ENCODE measurements around the gene GPR89B. TPM values are rescaled to one million over a fixed set of nuclear protein-coding genes. Genes with fewer than 3 reads are reported as not detected.
"Not testable (repeated sequence)": the region's sequence is repeated elsewhere in the genome, so short reads cannot be mapped to it uniquely, and the experiment has no call there.

The GPR89B gene
- total RNA-seq, 4 donors from 2014 or later = 9.5 to 20.8 (median 10.4) TPM

GRCh38 chr1:147959680-147960079 lies 31.5 kb downstream of the GPR89B start:
- peaks cover 0 to 14% (median 0%) of the 10 kb centered on the region in 4 donors for H3K36me3 ChIP-seq
- H3K9me3 ChIP-seq; H3K4me1 ChIP-seq; H3K4me3 ChIP-seq; H3K27ac ChIP-seq (replicated peaks in 1 of 4); intact Hi-C loops (cut with DNase I); H3K27me3 ChIP-seq; DNase-seq (ENCODE audit: extremely low spot score): not testable (repeated sequence)
- 91% methylated on average over 2 of the region's 2 CpGs for WGBS

GRCh38 chr1:147964575-147964974 lies 36.4 kb downstream of the GPR89B start:
- DNase-seq (ENCODE audit: extremely low spot score); H3K4me1 ChIP-seq; intact Hi-C loops (cut with DNase I); H3K27me3 ChIP-seq; H3K4me3 ChIP-seq; H3K9me3 ChIP-seq; H3K36me3 ChIP-seq; H3K27ac ChIP-seq (replicated peaks in 1 of 4): not testable (repeated sequence)
- no CpG with 5 or more reads among the region's 1 CpG for WGBS

- DNase-seq (ENCODE audit: extremely low spot score); H3K36me3 ChIP-seq; H3K4me3 ChIP-seq; intact Hi-C loops (cut with DNase I); H3K4me1 ChIP-seq; H3K27me3 ChIP-seq; H3K9me3 ChIP-seq; H3K27ac ChIP-seq (replicated peaks in 1 of 4): not testable (repeated sequence)
- WGBS = no CpG with 5 or more reads among the region's 1 CpG
Measured at GRCh38 chr1:147966657-147967056, 38.4 kb downstream of the GPR89B start.

- H3K27ac ChIP-seq (replicated peaks in 1 of 4); H3K4me1 ChIP-seq; H3K27me3 ChIP-seq; H3K9me3 ChIP-seq; H3K4me3 ChIP-seq; H3K36me3 ChIP-seq; DNase-seq (ENCODE audit: extremely low spot score); intact Hi-C loops (cut with DNase I): not testable (repeated sequence)
- WGBS = 93% methylated on average over 2 of the region's 6 CpGs
Measured at GRCh38 chr1:147978896-147979651, 50.9 kb downstream of the GPR89B start.

GRCh38 chr1:147985374-147985773 lies 57.2 kb downstream of the GPR89B start:
- intact Hi-C loops (cut with DNase I); H3K4me1 ChIP-seq; H3K9me3 ChIP-seq; DNase-seq (ENCODE audit: extremely low spot score); H3K27me3 ChIP-seq; H3K27ac ChIP-seq (replicated peaks in 1 of 4); H3K4me3 ChIP-seq: not testable (repeated sequence)
- H3K36me3 ChIP-seq = peaks cover 3 to 12% (median 4%) of the 10 kb centered on the region in 4 donors
- WGBS = 54% methylated on average over 2 of the region's 2 CpGs

- H3K9me3 ChIP-seq; H3K27me3 ChIP-seq; DNase-seq (ENCODE audit: extremely low spot score); H3K4me3 ChIP-seq; H3K27ac ChIP-seq (replicated peaks in 1 of 4); H3K36me3 ChIP-seq; H3K4me1 ChIP-seq; intact Hi-C loops (cut with DNase I): not testable (repeated sequence)
- 69% methylated on average over 3 of the region's 3 CpGs for WGBS
Measured at GRCh38 chr1:147987893-147988292, 59.7 kb downstream of the GPR89B start.

- H3K9me3 ChIP-seq; intact Hi-C loops (cut with DNase I); H3K4me3 ChIP-seq; DNase-seq (ENCODE audit: extremely low spot score); H3K4me1 ChIP-seq; H3K27me3 ChIP-seq; H3K27ac ChIP-seq (replicated peaks in 1 of 4): not testable (repeated sequence)
- peaks cover 0 to 11% (median 3%) of the 10 kb centered on the region in 4 donors for H3K36me3 ChIP-seq
- WGBS = 92% methylated on average over 4 of the region's 4 CpGs
Measured at GRCh38 chr1:147992916-147993315, 64.7 kb downstream of the GPR89B start.

GRCh38 chr1:147993400-147993799 lies 65.2 kb downstream of the GPR89B start:
- H3K27ac ChIP-seq (replicated peaks in 1 of 4); DNase-seq (ENCODE audit: extremely low spot score); H3K9me3 ChIP-seq; intact Hi-C loops (cut with DNase I); H3K4me3 ChIP-seq; H3K4me1 ChIP-seq; H3K27me3 ChIP-seq: not testable (repeated sequence)
- H3K36me3 ChIP-seq = peaks cover 0 to 11% (median 3%) of the 10 kb centered on the region in 4 donors
- WGBS = 100% methylated on average over 4 of the region's 4 CpGs

- H3K4me3 ChIP-seq; H3K4me1 ChIP-seq; H3K27ac ChIP-seq (replicated peaks in 1 of 4); intact Hi-C loops (cut with DNase I); DNase-seq (ENCODE audit: extremely low spot score); H3K9me3 ChIP-seq; H3K27me3 ChIP-seq: not testable (repeated sequence)
- peaks cover 0 to 11% (median 3%) of the 10 kb centered on the region in 4 donors for H3K36me3 ChIP-seq
- 98% methylated on average over 3 of the region's 4 CpGs for WGBS
Measured at GRCh38 chr1:147993825-147994615, 65.8 kb downstream of the GPR89B start.

- 100% methylated on average over 1 of the region's 2 CpGs for WGBS
- DNase-seq (ENCODE audit: extremely low spot score); H3K27ac ChIP-seq (replicated peaks in 1 of 4); H3K27me3 ChIP-seq; H3K36me3 ChIP-seq; H3K4me1 ChIP-seq; H3K4me3 ChIP-seq; H3K9me3 ChIP-seq; intact Hi-C loops (cut with DNase I): not testable (repeated sequence)
Measured at GRCh38 chr1:147996088-147996487, 67.9 kb downstream of the GPR89B start.

GRCh38 chr1:148007724-148008123 lies 79.5 kb downstream of the GPR89B start:
- H3K4me3 ChIP-seq; H3K27ac ChIP-seq (replicated peaks in 1 of 4); H3K36me3 ChIP-seq; intact Hi-C loops (cut with DNase I); DNase-seq (ENCODE audit: extremely low spot score); H3K9me3 ChIP-seq; H3K4me1 ChIP-seq: not testable (repeated sequence)
- H3K27me3 ChIP-seq = peaks cover 0 to 20% (median 5%) of the 10 kb centered on the region in 4 donors
- WGBS = no CpG with 5 or more reads among the region's 4 CpGs

All from esophagus muscularis mucosa (tissue), 4 donors.